Calu3 (cell line): ENCODE measurements around the gene CCR6. TPM values are rescaled to one million over a fixed set of nuclear protein-coding genes. Genes with fewer than 3 reads are reported as not detected.

Experiments used
- BruUV-seq: library from RNA; stranded (reverse); fragments of 400-500 nt; replicated peaks from 2 replicates; lab custom pipeline; 2021; lab: Mats Ljungman, UMichigan
- CTCF ChIA-PET: fragments of 300-600 bp; sonication (Branson Sonifier 250); formaldehyde crosslinking; loops from one replicate; lab custom pipeline; 2022; ENCODE audit warnings: antibody characterized with exemption; lab: Charles Lee
- DNase-seq: peaks from one replicate; pipeline ENCODE4 v3.0.0; 2022
- H3K27ac Mint-ChIP-seq: one replicate; pipeline ENCODE4 v1.8.0; 2022; ENCODE audit warnings: mixed read lengths; ENCODE audit not compliant: unreplicated experiment
- H3K27me3 Mint-ChIP-seq: one replicate; pipeline ENCODE4 v1.8.0; 2022; ENCODE audit warnings: mixed read lengths; ENCODE audit not compliant: unreplicated experiment
- H3K36me3 Mint-ChIP-seq: one replicate; pipeline ENCODE4 v1.8.0; 2022; ENCODE audit warnings: mild to moderate bottlenecking, moderate library complexity, mixed read lengths; ENCODE audit not compliant: insufficient read depth, unreplicated experiment
- H3K4me1 Mint-ChIP-seq: one replicate; pipeline ENCODE4 v1.8.0; 2022; ENCODE audit warnings: mild to moderate bottlenecking, low read depth, mixed read lengths; ENCODE audit not compliant: unreplicated experiment
- H3K4me3 Mint-ChIP-seq: one replicate; pipeline ENCODE4 v1.8.0; 2022; ENCODE audit warnings: mild to moderate bottlenecking, low read depth, moderate library complexity, mixed read lengths; ENCODE audit not compliant: unreplicated experiment
- H3K9me3 Mint-ChIP-seq: one replicate; pipeline ENCODE4 v1.8.0; 2022; ENCODE audit warnings: low read depth, mixed read lengths; ENCODE audit not compliant: unreplicated experiment
- intact Hi-C: fragments of 100-400 bp; cut with micrococcal nuclease; formaldehyde crosslinking; loops from one replicate; pipeline ENCODE4 v1.10.0; 2022; ENCODE audit not compliant: unreplicated experiment
- total RNA-seq: library from RNA; stranded (reverse); gene quantifications from 2 replicates; pipeline ENCODE4 v1.2.3, GENCODE V29; 2022
- TF ChIP-seq, protein P1 (sequence below): fragments of 200-600 bp; IDR thresholded peaks from one replicate; pipeline ENCODE4 v1.8.0; 2022; ENCODE audit warnings: antibody characterized with exemption; ENCODE audit not compliant: unreplicated experiment

The CCR6 gene
- total RNA-seq, 1 experiment from 2014 or later = not detected

DNA sequence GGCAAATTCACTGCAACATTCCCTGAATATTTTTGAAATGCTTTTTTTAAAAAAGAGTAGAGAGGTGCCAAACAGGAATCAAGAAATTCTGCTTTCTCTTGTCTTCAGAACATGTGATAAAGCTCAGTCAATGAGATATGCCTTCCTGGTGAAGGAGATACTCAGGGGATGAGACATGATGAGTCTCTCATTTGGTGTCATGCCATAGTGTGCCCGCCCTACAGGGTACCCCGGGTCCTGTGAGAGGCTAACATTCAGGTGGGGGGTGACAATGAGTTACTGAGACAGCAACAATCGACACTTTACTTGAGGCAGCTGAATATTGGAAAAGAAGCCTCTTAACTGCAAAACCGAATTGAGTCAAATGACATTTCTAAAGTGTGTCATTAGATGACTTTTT is 6.7 kb downstream of the CCR6 start:
- intact Hi-C loops = no loop called here
- BruUV-seq = no TSS peak
- Mint-ChIP-seq H3K36me3 (peaks cover 3% of the 10 kb centered on the region), H3K4me3 (no peak overlapping the region), H3K9me3 (no peaks in the 10 kb centered on the region), H3K27ac (no peak overlapping the region), H3K27me3 (peaks cover 54% of the 10 kb centered on the region), H3K4me1 (no peaks in the 10 kb centered on the region)
- no peak for DNase-seq
- CTCF ChIA-PET = interaction anchor here (1.8 kb wide), 1 partner anchor 12 kb away, joined by 5 read pairs; no protein-coding TSS in a partner anchor
- TF ChIP-seq, protein P1, sequence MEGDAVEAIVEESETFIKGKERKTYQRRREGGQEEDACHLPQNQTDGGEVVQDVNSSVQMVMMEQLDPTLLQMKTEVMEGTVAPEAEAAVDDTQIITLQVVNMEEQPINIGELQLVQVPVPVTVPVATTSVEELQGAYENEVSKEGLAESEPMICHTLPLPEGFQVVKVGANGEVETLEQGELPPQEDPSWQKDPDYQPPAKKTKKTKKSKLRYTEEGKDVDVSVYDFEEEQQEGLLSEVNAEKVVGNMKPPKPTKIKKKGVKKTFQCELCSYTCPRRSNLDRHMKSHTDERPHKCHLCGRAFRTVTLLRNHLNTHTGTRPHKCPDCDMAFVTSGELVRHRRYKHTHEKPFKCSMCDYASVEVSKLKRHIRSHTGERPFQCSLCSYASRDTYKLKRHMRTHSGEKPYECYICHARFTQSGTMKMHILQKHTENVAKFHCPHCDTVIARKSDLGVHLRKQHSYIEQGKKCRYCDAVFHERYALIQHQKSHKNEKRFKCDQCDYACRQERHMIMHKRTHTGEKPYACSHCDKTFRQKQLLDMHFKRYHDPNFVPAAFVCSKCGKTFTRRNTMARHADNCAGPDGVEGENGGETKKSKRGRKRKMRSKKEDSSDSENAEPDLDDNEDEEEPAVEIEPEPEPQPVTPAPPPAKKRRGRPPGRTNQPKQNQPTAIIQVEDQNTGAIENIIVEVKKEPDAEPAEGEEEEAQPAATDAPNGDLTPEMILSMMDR = no peak

DNA sequence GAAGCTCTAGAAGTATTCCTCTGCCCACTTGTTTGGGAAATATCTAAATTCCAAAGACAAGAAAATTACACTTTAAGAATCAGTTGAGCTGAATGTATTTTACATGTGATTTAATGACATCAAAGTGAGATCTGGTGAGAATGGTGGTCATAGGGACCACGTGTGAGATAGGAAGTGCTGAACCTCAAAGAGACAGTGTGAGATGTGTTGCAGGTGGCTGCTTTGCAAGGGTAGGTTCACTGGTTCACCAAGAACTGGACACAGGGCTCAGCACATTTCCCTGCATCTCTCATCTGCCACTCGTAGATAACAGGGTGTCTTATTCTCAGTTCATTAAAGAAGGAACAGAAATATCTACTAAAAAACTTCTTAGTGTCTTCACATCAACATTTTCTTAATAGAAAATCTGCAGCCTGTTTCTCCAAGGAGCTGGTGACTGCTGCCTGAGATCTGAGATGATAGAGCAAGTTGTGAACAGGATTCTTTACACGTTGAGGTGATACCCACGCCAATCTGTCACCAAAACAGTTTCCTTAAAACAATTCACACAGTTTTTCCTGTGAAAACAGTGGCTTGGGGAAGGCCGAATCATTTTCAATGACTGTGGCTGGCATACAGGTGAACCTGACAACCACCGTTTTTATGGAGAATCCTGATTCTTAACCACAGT is 7.2 kb downstream of the CCR6 start:
- CTCF ChIA-PET = no interaction called here
- no TSS peak for BruUV-seq
- TF ChIP-seq, protein P1 = no peak

DNA sequence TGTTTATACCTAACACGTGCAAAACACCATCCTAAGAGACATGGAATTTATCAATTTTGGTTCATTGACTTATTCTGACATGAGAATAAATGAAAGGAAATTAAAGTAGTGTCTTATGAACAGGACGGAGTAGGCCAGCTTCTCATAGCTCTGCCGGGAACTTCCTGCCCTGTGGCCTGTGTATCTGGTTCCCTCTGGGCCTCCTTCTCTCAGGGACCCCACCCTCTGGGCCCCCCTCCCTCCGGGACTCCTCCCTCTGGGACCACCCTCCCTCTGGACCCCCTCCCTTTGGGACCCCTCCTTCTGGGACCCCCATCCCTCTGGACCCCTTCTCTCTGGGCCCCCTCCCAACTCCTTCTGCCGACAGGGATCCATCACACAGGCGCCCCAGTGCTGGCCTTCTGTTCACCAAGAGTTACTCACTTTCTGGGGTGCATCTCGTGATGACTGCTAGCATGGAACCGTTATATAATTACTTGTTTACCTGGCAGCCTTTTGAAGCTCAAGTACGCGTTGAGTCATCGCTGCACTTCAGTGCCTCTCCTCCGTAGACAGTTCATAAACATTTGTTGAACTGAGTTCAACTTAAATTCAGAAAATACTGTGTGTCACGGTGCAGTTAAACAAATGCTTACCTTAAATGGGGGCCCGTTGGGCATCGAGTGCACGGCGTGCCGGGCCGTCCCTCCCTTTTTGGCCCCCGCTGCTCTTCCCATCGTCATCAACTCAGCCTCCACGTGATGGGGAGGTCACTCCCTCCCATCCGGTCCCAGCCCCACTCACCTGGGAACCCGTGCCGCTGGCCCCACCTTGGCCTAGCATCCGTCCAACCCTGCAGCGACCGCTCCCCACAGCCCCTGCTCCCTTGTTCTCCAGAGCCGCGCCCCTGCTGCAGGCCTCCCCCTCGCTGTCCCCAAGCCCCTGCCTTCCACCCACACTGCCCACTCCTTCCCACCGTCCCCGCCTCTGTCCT is 8.1 kb downstream of the CCR6 start:
- intact Hi-C loops = no loop called here
- Mint-ChIP-seq H3K4me3 (no peak overlapping the region), H3K9me3 (no peaks in the 10 kb centered on the region), H3K27ac (no peak overlapping the region), H3K27me3 (peaks cover 69% of the 10 kb centered on the region), H3K4me1 (no peaks in the 10 kb centered on the region), H3K36me3 (peaks cover 3% of the 10 kb centered on the region)
- CTCF ChIA-PET = no interaction called here
- DNase-seq = no peak
- no TSS peak for BruUV-seq
- TF ChIP-seq, protein P1 = no peak

More for the DNA sequence above, 7.2 kb downstream of the CCR6 start:
- intact Hi-C loops = no loop called here
- Mint-ChIP-seq H3K27me3 (peaks cover 60% of the 10 kb centered on the region), H3K4me3 (no peak overlapping the region), H3K36me3 (peaks cover 3% of the 10 kb centered on the region), H3K9me3 (no peaks in the 10 kb centered on the region), H3K27ac (no peak overlapping the region), H3K4me1 (no peaks in the 10 kb centered on the region)
- DNase-seq = no peak

DNA sequence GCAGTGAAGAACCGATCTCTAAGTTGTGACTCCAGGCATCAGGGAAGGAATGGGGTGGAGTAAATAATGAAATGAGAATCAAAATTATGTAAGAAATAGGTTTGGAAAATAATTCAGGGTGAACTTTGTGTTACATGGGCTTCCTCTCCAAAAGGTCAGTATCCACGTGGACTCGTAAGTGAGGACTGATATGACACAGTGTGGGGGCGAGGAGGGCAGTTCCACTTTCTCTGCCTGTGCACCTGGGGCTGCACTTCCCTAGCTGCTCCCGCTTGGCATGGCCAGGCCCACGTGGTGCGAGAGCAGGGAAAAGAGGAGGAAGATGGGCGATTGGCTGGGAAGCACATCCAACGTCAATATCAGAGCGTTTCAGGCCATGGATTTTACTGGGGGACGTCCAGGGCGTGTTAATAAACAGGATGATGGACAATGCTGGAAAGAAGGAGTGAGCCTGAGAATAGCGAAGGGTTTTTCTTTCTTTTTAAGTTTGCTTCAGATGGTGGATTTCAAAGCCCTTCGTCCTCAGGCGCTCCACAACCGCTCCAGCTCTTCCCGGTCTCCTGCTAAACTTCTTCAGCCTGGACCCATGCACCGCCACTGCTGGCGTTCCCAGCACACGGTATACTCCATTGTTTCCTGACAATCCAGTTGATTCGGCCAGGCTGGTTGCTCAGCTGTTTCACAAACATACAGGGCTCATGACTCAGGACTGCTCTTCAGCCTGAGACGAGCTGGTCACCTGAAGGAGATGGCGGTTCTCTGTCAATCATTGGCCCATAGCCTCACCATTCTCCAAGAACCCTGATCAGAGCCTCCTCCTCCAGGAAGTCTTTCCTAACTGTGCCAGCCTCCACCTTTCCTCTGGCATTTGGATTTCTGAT is 11.8 kb downstream of the CCR6 start:
- H3K4me1 Mint-ChIP-seq = no peaks in the 10 kb centered on the region
- intact Hi-C loops = no loop called here
- TF ChIP-seq, protein P1 = no peak

More for the DNA sequence above, 11.8 kb downstream of the CCR6 start:
- H3K9me3 Mint-ChIP-seq = no peaks in the 10 kb centered on the region
- H3K36me3 Mint-ChIP-seq = peaks cover 3% of the 10 kb centered on the region
- CTCF ChIA-PET = no interaction called here
- H3K27ac Mint-ChIP-seq = no peak overlapping the region
- no peak overlapping the region for H3K4me3 Mint-ChIP-seq
- BruUV-seq = no TSS peak
- peaks cover 74% of the 10 kb centered on the region for H3K27me3 Mint-ChIP-seq
- peak; percentile 28 for DNase-seq
